Ovary (tissue), 9 donors: ENCODE measurements around the gene LAIR1. TPM values are rescaled to one million over a fixed set of nuclear protein-coding genes. Genes with fewer than 3 reads are reported as not detected.
"Not testable (repeated sequence)": the region's sequence is repeated elsewhere in the genome, so short reads cannot be mapped to it uniquely, and the experiment has no call there.

Experiments used
- DNase-seq, 5 donors: peaks; one replicate each; pipeline ENCODE4 v3.0.0-alpha.2; 2019 to 2020
- H3K27ac ChIP-seq, 2 donors: fragments of 200-600 bp; one replicate each; pipeline versions ENCODE4 v1.5.1 to v1.8.0; 2019 to 2022
- H3K27me3 ChIP-seq: fragments of 200-600 bp; one replicate; pipeline ENCODE4 v1.8.0; 2022
- H3K36me3 ChIP-seq: fragments of 200-600 bp; sonication (generic); one replicate; pipeline ENCODE4 v1.5.1; 2019
- H3K4me1 ChIP-seq: one replicate; pipeline ENCODE4 v1.8.1; 2013; ENCODE audit warnings: mild to moderate bottlenecking, moderate library complexity; ENCODE audit not compliant: insufficient read depth
- H3K4me3 ChIP-seq: fragments of 200-600 bp; sonication (generic); one replicate; pipeline ENCODE4 v1.5.1; 2017
- H3K9me3 ChIP-seq, 2 donors: fragments of 200-600 bp in 1 of 2; sonication (generic) in 1 of 2; one replicate each; pipeline versions ENCODE4 v1.5.1 to v1.8.1; 2013 to 2019; ENCODE audit warnings: mild to moderate bottlenecking in 1 of 2, moderate library complexity in 1 of 2
- CTCF ChIP-seq, 3 donors: fragments of 450-650 bp in 2 of 3; fragments of 200-600 bp in 1 of 3; IDR thresholded peaks; one replicate each; pipeline versions ENCODE4 v1.5.1 to v1.8.0; 2016 to 2022; ENCODE audit warnings: antibody characterized with exemption in 3 of 3, mild to moderate bottlenecking in 1 of 3
- EP300 ChIP-seq: sonication (generic); formaldehyde crosslinking; IDR thresholded peaks from one replicate; pipeline ENCODE4 v1.6.1; 2017; ENCODE audit warnings: antibody characterized with exemption
- POLR2A ChIP-seq: fragments of 450-650 bp; IDR thresholded peaks from one replicate; pipeline ENCODE4 v1.6.1; 2017; ENCODE audit warnings: antibody characterized with exemption, mild to moderate bottlenecking, moderate library complexity
- WGBS, 3 donors: extraction: QIAGEN DNeasy Blood & Tissue Kit in 1 of 3; methylation state at CpG; one replicate each; pipeline versions ENCODE4 v1.1.5 to v1.1.7; 2013 to 2017; 5-methylcytosine and 5-hydroxymethylcytosine counted together
- intact Hi-C, 4 donors: fragments of 100-400 bp; cut with DNase I; formaldehyde crosslinking; loops; one replicate each; pipeline versions ENCODE4 v1.11.0 to v1.15.1; 2022 to 2023
- polyA plus RNA-seq, 2 donors: library from polyadenylated mRNA; stranded (reverse); fragments of 200-250 nt in 1 of 2; fragments of 350-450 nt in 1 of 2; fragmentation: Illumina TruSeq in 1 of 2; extraction: RNeasy Lipid Tissue Mini Kit (QIAGEN cat#74804) in 1 of 2; gene quantifications; one replicate each; pipeline ENCODE4 v1.2.3, GENCODE V29; 2013 to 2014
- total RNA-seq, 7 donors: library from RNA; depleted of rRNA in 2 of 7; stranded (reverse); fragments of >200 nt in 2 of 7; fragmentation: NEBNext Ultra II Directional in 3 of 7; extraction: Animal tissue kit (Norgen Biotek cat#: 25700) in 3 of 7; gene quantifications; one replicate each; pipeline versions ENCODE4 v1.1.0 to v1.2.4, GENCODE V29; 2016 to 2023
- donor health status: DM: no; HTN: no; CAD: no; lungs with moderate emphysema.
- donor health status: DM: no; HTN: no; CAD: no.
- donor health status: Bipolar disorder and iron deficiency.
- donor health status: DM: yes; HTN: yes; CAD: no.
- donor health status: DM: no; HTN: no; CAD: no.
- donor health status: DM: yes; HTN: yes; CAD: no.

The LAIR1 gene
- total and polyA plus RNA-seq, 9 donors, result 4.7 to 22.2 (median 6.9) TPM

GRCh38 chr19:54361680-54362422 lies 2.9 kb downstream of the LAIR1 start:
- H3K27me3 ChIP-seq, intact Hi-C loops, H3K9me3 ChIP-seq, H3K4me1 ChIP-seq, DNase-seq, H3K27ac ChIP-seq, H3K36me3 ChIP-seq, H3K4me3 ChIP-seq: not testable (repeated sequence)
- 48 to 59% (median 52%) methylated on average over 6 to 7 of the region's 10 CpGs for WGBS, 3 donors

GRCh38 chr19:54359149-54359820 lies 5.4 kb downstream of the LAIR1 start:
- H3K4me3 ChIP-seq, DNase-seq, H3K4me1 ChIP-seq, intact Hi-C loops, H3K9me3 ChIP-seq, H3K27me3 ChIP-seq, H3K36me3 ChIP-seq, H3K27ac ChIP-seq: not testable (repeated sequence)
- 22 to 74% (median 27%) methylated on average over 5 to 17 of the region's 21 CpGs for WGBS, 3 donors

GRCh38 chr19:54357381-54357780 lies 7.3 kb downstream of the LAIR1 start:
- Histone ChIP-seq H3K27me3 (no peaks in the 10 kb centered on the region), H3K4me1 (no peaks in the 10 kb centered on the region), H3K9me3 (no peaks in the 10 kb centered on the region), H3K27ac (no peak overlapping the region), H3K36me3 (no peaks in the 10 kb centered on the region), H3K4me3 (no peak overlapping the region)
- DNase-seq, result no peak
- intact Hi-C loops, result no loop called here
- no peak for TF ChIP-seq CTCF (IDR thresholded peaks at IDR 0.05)
- no peak for TF ChIP-seq POLR2A
- TF ChIP-seq EP300, result no peak
- 71 to 80% (median 72%) methylated on average over 16 of the region's 16 CpGs for WGBS, 3 donors

GRCh38 chr19:54356444-54357056 lies 8.2 kb downstream of the LAIR1 start:
- no peaks in the 10 kb centered on the region for H3K36me3 ChIP-seq
- H3K4me1 ChIP-seq, result no peaks in the 10 kb centered on the region
- WGBS, 3 donors, result 63 to 72% (median 70%) methylated on average over 12 of the region's 12 CpGs
- no peak for TF ChIP-seq POLR2A
- no peaks in the 10 kb centered on the region for H3K27me3 ChIP-seq
- H3K9me3 ChIP-seq, result no peaks in the 10 kb centered on the region
- intact Hi-C loops, result no loop called here
- no peak overlapping the region for H3K27ac ChIP-seq
- H3K4me3 ChIP-seq, result no peak overlapping the region
- no peak for DNase-seq

- H3K4me1 ChIP-seq, result no peaks in the 10 kb centered on the region
- H3K4me3 ChIP-seq, result no peak overlapping the region
- no peaks in the 10 kb centered on the region for H3K36me3 ChIP-seq
- 69 to 74% (median 74%) methylated on average over 14 of the region's 14 CpGs for WGBS, 3 donors
- H3K27me3 ChIP-seq, result no peaks in the 10 kb centered on the region
- no peaks in the 10 kb centered on the region for H3K9me3 ChIP-seq
- intact Hi-C loops, result no loop called here
- no peak for DNase-seq
- no peak overlapping the region for H3K27ac ChIP-seq
- TF ChIP-seq EP300 (no peak), POLR2A (no peak), CTCF (IDR thresholded peaks at IDR 0.05) (no peak)
Observed at GRCh38 chr19:54355675-54356074, 9.1 kb downstream of the LAIR1 start.

GRCh38 chr19:54354761-54355160 lies 10.0 kb downstream of the LAIR1 start:
- no peaks in the 10 kb centered on the region for H3K27me3 ChIP-seq
- intact Hi-C loops, result no loop called here
- no peak for TF ChIP-seq CTCF (IDR thresholded peaks at IDR 0.05)
- TF ChIP-seq POLR2A, result no peak
- TF ChIP-seq EP300, result no peak
- no peak for DNase-seq
- H3K36me3 ChIP-seq, result no peaks in the 10 kb centered on the region
- H3K4me3 ChIP-seq, result no peak overlapping the region
- H3K9me3 ChIP-seq, result no peaks in the 10 kb centered on the region
- no peaks in the 10 kb centered on the region for H3K4me1 ChIP-seq
- H3K27ac ChIP-seq, result no peak overlapping the region
- 43 to 50% (median 44%) methylated on average over 3 of the region's 3 CpGs for WGBS, 3 donors
